OCI-LY1 (cell line): Measurements from ENCODE around the gene HMG20A.

ENCODE experiments used
- H2AFZ ChIP-seq: fragments of 200-600 bp; sonication (generic), shearing (Covaris generic); 2 replicates; pipeline ENCODE4 v1.6.0; 2014; ENCODE audit warnings: antibody characterized with exemption, mild to moderate bottlenecking, low read length
- H3F3A ChIP-seq: fragments of 200-600 bp; sonication (generic), shearing (Covaris generic); 2 replicates; pipeline ENCODE4 v1.6.0; 2014; ENCODE audit warnings: mild to moderate bottlenecking, antibody characterized with exemption, low read length, moderate library complexity; ENCODE audit not compliant: insufficient read depth
- H3K27ac ChIP-seq: fragments of 200-600 bp; sonication (generic); 2 replicates; pipeline ENCODE4 v1.5.1; 2014; ENCODE audit warnings: low read length, mixed run types, mild to moderate bottlenecking, low read depth; ENCODE audit not compliant: poor library complexity, severe bottlenecking
- H3K27me3 ChIP-seq: fragments of 200-600 bp; sonication (generic); 2 replicates; pipeline ENCODE4 v1.6.0; 2014; ENCODE audit warnings: antibody characterized with exemption, mild to moderate bottlenecking, low read length, moderate library complexity; ENCODE audit not compliant: insufficient read depth
- H3K36me3 ChIP-seq: fragments of 200-600 bp; sonication (generic); 2 replicates; pipeline ENCODE4 v1.6.1; 2014; ENCODE audit warnings: mild to moderate bottlenecking, antibody characterized with exemption, low read length, moderate library complexity, mixed read lengths; ENCODE audit not compliant: insufficient read depth
- H3K4me1 ChIP-seq: fragments of 200-600 bp; sonication (generic); 2 replicates; pipeline ENCODE4 v1.5.1; 2014; ENCODE audit warnings: mild to moderate bottlenecking, low read length, moderate library complexity; ENCODE audit not compliant: insufficient read depth, severe bottlenecking
- H3K4me2 ChIP-seq: fragments of 200-600 bp; sonication (generic), shearing (Covaris generic); 2 replicates; pipeline ENCODE4 v1.6.1; 2014; ENCODE audit warnings: low read length
- H3K4me3 ChIP-seq: fragments of 200-600 bp; sonication (generic); 2 replicates; pipeline ENCODE4 v1.5.1; 2014; ENCODE audit warnings: low read length, low read depth, mild to moderate bottlenecking, mixed read lengths; ENCODE audit not compliant: poor library complexity, severe bottlenecking
- H3K79me2 ChIP-seq: fragments of 200-600 bp; shearing (Covaris generic); 2 replicates; pipeline ENCODE4 v1.6.1; 2016; ENCODE audit warnings: mixed run types, low read length, mixed read lengths; ENCODE audit not compliant: insufficient read depth
- H3K9ac ChIP-seq: fragments of 200-600 bp; sonication (generic), shearing (Covaris generic); 2 replicates; pipeline ENCODE4 v1.6.1; 2014; ENCODE audit warnings: mild to moderate bottlenecking, low read length, mixed read lengths
- H3K9me2 ChIP-seq: fragments of 200-600 bp; sonication (generic), shearing (Covaris generic); 2 replicates; pipeline ENCODE4 v1.6.1; 2014; ENCODE audit warnings: low read depth, mild to moderate bottlenecking, low read length, mixed read lengths
- H3K9me3 ChIP-seq: fragments of 200-600 bp; shearing (Covaris generic); 2 replicates; pipeline ENCODE4 v1.6.1; 2014; ENCODE audit warnings: low read length, mixed read lengths
- H4K20me1 ChIP-seq: fragments of 200-600 bp; sonication (generic), shearing (Covaris generic); 2 replicates; pipeline ENCODE4 v1.6.0; 2016; ENCODE audit warnings: mild to moderate bottlenecking, low read length; ENCODE audit not compliant: insufficient read depth
- EZH2 ChIP-seq: fragments of 200-600 bp; sonication (generic), shearing (Covaris generic); IDR thresholded peaks from 2 replicates; pipeline ENCODE4 v1.8.0; 2017; ENCODE audit warnings: borderline replicate concordance, mixed run types, mild to moderate bottlenecking, antibody characterized with exemption, low read length, moderate library complexity, mixed read lengths
- TF ChIP-seq, protein P1 (sequence below): fragments of 200-600 bp; sonication (generic), shearing (Covaris generic); IDR thresholded peaks from 2 replicates; pipeline ENCODE4 v1.5.1; 2017; ENCODE audit warnings: mild to moderate bottlenecking, antibody characterized with exemption, low read length, moderate library complexity, mixed read lengths

HMG20A gene

GRCh38 chr15:77437264-77437663 lies 16.6 kb downstream of the HMG20A start:
- Histone ChIP-seq H3K79me2 (peaks cover 35% of the 10 kb centered on the region), H3K4me2 (no peak overlapping the region), H2AFZ (no peak overlapping the region)

DNA sequence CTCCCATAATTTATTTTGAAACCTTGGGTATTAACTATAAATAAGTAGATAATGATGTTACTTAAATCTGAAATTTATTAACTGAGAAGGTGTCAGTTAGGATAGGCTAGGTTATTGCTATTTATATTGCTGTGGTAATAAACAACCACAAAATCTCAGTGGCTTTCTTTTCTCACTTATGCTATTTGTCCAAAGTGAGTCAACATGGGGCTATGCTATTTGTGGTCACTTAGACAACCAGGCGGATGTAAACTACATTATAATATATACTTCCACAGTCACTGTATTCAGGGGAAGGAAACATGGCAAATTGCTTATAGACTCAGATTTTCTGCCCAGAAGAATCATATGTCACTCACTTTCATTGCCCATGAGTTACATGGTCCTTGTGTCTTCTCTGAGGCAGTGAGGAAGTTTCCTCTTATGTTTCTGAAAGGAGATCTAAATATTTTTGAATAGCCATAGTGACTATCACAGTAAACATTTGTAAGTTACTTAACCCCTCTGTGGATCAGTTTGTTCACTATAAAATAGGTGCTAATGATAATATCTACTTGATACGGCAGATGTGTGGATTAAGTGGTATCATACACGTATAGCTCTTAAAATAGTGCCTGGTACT lies 19.8 kb downstream of the HMG20A start:
- Histone ChIP-seq H3K4me2 (no peak overlapping the region), H3K9me2 (no peaks in the 10 kb centered on the region), H3F3A (no peaks in the 10 kb centered on the region), H3K4me1 (peaks cover 16% of the 10 kb centered on the region), H3K9ac (no peak overlapping the region), H3K4me3 (no peak overlapping the region), H3K9me3 (no peaks in the 10 kb centered on the region), H4K20me1 (no peaks in the 10 kb centered on the region), H3K27me3 (no peaks in the 10 kb centered on the region), H3K79me2 (peaks cover 56% of the 10 kb centered on the region), H2AFZ (no peak overlapping the region), H3K36me3 (no peaks in the 10 kb centered on the region), H3K27ac (no peak overlapping the region)
- TF ChIP-seq, protein P1, sequence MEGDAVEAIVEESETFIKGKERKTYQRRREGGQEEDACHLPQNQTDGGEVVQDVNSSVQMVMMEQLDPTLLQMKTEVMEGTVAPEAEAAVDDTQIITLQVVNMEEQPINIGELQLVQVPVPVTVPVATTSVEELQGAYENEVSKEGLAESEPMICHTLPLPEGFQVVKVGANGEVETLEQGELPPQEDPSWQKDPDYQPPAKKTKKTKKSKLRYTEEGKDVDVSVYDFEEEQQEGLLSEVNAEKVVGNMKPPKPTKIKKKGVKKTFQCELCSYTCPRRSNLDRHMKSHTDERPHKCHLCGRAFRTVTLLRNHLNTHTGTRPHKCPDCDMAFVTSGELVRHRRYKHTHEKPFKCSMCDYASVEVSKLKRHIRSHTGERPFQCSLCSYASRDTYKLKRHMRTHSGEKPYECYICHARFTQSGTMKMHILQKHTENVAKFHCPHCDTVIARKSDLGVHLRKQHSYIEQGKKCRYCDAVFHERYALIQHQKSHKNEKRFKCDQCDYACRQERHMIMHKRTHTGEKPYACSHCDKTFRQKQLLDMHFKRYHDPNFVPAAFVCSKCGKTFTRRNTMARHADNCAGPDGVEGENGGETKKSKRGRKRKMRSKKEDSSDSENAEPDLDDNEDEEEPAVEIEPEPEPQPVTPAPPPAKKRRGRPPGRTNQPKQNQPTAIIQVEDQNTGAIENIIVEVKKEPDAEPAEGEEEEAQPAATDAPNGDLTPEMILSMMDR: no peak
- TF ChIP-seq EZH2: no peak

More at GRCh38 chr15:77437264-77437663, 16.6 kb downstream of the HMG20A start:
- Histone ChIP-seq H3K27ac (no peak overlapping the region), H3K9ac (no peak overlapping the region), H3K4me3 (no peak overlapping the region), H3K27me3 (no peaks in the 10 kb centered on the region), H3F3A (no peaks in the 10 kb centered on the region), H3K9me2 (no peaks in the 10 kb centered on the region), H3K4me1 (peaks cover 13% of the 10 kb centered on the region), H3K9me3 (no peaks in the 10 kb centered on the region), H3K36me3 (no peaks in the 10 kb centered on the region), H4K20me1 (no peaks in the 10 kb centered on the region)
- TF ChIP-seq, protein P1: no peak

DNA sequence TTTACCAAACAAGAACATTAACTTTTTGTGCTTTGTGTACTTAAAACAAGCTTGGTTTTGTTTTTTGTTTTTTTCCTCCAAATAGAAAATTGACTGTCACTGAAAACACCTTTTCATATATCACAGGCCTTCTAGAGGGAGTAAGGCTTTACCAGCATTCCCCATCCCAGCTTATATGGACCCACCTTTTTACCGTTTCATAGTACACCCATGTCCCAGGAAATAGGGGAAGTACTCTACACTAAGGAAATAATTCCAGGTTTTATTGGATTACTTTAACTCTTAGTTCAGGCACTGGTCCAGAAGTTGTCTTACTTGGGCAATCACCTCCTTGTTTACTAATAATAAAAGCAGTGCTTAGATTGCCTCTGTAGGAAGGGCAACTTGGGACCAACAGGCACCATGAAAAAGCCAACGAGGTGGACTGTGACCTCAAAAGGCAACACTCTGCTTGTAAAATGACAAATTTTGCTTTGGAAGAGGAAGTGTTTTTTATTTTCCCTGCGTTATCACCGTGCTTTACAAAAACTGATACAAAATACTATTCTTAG lies 26.2 kb downstream of the HMG20A start:
- Histone ChIP-seq H3K9me3 (no peaks in the 10 kb centered on the region), H3K4me2 (no peak overlapping the region), H3K79me2 (peaks cover 32% of the 10 kb centered on the region), H3K27me3 (no peaks in the 10 kb centered on the region), H3K4me3 (no peak overlapping the region), H3K9me2 (no peaks in the 10 kb centered on the region), H3K4me1 (peaks cover 7% of the 10 kb centered on the region), H3K36me3 (peaks cover 14% of the 10 kb centered on the region), H3K9ac (no peak overlapping the region), H4K20me1 (no peaks in the 10 kb centered on the region), H3F3A (no peaks in the 10 kb centered on the region), H2AFZ (no peak overlapping the region), H3K27ac (no peak overlapping the region)
- no peak for TF ChIP-seq EZH2
- TF ChIP-seq, protein P1: no peak
